ENCODE measurements around the gene GDF9. TPM values are rescaled to one million over a fixed set of nuclear protein-coding genes. Genes with fewer than 3 reads are reported as not detected.

The GDF9 gene
- total RNA-seq, 1 experiment from 2014 or later: 1.3 TPM

DNA sequence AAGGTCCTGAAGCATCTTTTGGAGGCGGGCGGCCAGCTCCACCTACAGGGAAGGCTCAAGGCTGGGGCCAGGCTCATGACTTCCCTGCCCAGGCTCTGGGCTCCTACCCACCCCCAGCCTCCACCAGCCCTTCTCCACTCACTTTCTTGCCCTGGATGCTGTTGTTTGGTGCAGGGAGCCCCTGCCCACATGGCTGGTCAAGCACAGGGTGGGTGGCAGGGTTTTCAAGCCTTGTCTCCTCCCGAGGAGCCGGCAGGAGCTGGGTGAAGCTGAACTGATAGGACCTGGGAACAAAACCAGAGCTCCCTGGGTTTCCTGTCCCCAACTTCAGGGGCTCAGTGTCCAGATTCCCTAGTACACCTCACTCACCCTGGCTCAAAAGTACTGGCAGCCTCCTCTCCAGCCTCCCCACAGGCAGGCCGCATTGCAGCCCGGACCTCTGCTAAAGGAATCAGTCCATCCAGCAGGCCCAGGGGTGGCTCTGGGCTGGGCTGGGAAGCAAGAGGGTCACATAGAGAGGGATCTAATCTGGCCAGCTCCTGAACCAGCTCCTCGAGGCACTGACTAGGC is 42.7 kb downstream of the GDF9 start:
- DNase-seq (ENCODE audit: low spot score): peak; percentile 71
- in situ Hi-C loops (cut with HindIII; ENCODE audit: low sequenced_read_pairs): no loop called here

- in situ Hi-C loops (cut with HindIII; ENCODE audit: low sequenced_read_pairs): no loop called here
- DNase-seq (ENCODE audit: low spot score): peak; percentile 71
Observed at GRCh38 chr5:132822650-132823480, 43.4 kb downstream of the GDF9 start.

- peak; percentile 63 for DNase-seq (ENCODE audit: low spot score)
- in situ Hi-C loops (cut with HindIII; ENCODE audit: low sequenced_read_pairs): no loop called here
Observed at GRCh38 chr5:132821791-132822190, 44.5 kb downstream of the GDF9 start.

- in situ Hi-C loops (cut with HindIII; ENCODE audit: low sequenced_read_pairs): no loop called here
- DNase-seq (ENCODE audit: low spot score): no peak
Observed at GRCh38 chr5:132821350-132821749, 44.9 kb downstream of the GDF9 start.

DNA sequence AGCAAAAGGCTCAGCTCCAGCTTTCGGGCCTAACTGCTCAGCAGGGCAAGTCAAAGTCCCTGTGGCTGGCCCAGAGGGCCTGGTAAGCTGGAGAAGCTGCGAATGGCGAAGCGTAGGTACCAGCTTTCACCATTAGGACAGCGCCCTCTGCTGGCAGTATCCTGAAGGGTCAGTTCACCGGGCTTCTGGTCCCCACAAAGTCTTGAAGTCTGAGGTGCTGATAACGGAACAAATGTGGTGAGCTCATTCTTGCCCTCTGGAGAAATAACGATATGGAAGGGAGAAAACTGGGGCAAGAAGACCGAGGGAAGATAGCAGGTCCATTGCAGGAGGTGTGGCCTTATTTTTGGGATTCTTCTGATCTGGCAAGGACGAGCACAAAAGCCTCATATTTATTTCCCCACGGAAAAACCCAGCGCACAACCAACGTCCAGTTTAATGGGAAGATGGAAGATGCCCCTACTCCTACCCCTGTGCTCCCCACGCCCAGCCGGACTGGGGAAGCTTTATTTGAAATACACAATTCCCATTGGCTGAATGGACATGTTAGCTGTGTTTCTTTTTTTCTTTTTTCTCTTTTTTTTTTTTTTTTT is 46.0 kb downstream of the GDF9 start:
- in situ Hi-C loops (cut with HindIII; ENCODE audit: low sequenced_read_pairs): no loop called here
- DNase-seq (ENCODE audit: low spot score): peak; percentile 96

DNA sequence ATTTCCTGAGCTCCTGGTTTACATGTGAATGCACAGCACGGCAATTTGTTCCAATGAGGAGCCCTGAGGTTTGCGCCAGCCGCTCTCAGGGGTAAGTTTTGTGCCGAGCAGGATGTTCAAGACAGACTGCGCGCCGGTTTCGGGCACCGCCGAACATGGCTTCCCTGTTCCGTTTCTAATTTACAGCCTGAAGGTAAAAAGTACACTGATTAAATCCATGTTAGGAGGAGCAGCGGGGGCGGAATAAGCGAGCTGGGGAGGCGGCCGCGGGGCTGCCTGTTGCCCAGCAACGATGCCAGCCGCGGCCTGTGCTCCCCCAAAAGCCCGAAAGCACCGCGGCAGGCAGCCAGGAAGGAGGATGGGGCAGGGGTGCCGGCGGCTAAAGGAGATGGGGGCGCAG is 46.8 kb downstream of the GDF9 start:
- DNase-seq (ENCODE audit: low spot score): peak; percentile 53
- in situ Hi-C loops (cut with HindIII; ENCODE audit: low sequenced_read_pairs): no loop called here

DNA sequence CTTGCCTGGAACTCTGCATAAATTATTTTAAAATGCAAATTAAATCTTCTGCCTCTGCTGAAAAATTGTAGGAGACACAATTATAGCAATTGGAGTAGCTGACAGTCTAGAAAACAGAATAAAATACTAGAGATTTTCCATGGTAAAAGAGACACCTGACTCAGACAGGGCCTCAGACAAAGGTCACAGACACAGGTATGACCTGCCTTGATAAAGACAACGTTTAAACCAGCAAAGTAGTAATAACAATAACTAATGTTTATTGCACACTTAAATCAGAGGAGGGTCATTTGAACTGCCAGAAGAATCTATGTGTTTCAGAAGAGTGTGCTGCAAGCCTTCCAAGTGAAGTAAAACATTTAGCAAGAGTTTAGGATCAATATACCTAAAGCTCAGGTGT is 49.3 kb downstream of the GDF9 start:
- DNase-seq (ENCODE audit: low spot score): no peak
- in situ Hi-C loops (cut with HindIII; ENCODE audit: low sequenced_read_pairs): no loop called here

DNA sequence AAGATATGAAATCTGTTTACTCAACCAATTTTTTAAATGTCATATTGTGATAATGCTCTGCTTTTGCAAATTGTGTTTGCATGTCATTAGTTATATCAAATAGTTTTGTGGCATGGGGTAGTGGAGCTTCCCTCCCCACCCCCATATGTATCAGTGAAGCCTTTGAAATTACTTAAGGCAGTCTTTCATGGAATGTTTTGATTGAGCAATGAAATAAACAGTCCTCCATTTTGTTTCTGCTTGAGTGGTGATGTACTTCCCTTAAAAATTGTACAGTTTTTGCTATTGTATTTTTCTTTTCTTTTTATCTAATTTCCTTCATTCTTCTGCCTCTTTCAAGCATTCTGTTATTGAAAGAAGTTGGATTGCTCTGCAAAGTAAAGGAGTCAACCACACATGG is 49.7 kb downstream of the GDF9 start:
- DNase-seq (ENCODE audit: low spot score): no peak
- in situ Hi-C loops (cut with HindIII; ENCODE audit: low sequenced_read_pairs): no loop called here

- in situ Hi-C loops (cut with HindIII; ENCODE audit: low sequenced_read_pairs): no loop called here
- no peak for DNase-seq (ENCODE audit: low spot score)
Observed at GRCh38 chr5:132816083-132816482, 50.2 kb downstream of the GDF9 start.

DNA sequence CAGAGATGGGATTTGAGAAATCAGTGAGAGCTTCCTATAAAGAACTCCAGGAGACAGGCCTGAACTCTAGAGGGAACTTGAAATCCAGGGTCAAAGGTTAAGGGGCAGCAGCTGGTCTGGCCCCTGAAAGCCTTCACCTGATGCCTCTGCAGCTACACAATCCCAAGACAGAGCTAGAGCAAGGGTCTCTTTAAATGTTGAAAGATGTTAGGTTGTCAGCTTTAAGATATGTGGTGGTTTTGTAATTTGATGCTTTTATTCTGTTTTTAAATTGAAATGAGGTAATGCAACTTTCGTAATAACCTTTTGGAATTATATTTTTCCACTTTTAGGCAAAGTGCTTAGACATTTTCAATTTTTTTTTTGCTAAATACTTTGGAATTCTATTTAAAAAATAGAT is 50.8 kb downstream of the GDF9 start:
- in situ Hi-C loops (cut with HindIII; ENCODE audit: low sequenced_read_pairs): no loop called here
- no peak for DNase-seq (ENCODE audit: low spot score)

GRCh38 chr5:132814503-132815294 is 51.6 kb downstream of the GDF9 start:
- in situ Hi-C loops (cut with HindIII; ENCODE audit: low sequenced_read_pairs): no loop called here
- no peak for DNase-seq (ENCODE audit: low spot score)

- peak; percentile 45 for DNase-seq (ENCODE audit: low spot score)
- in situ Hi-C loops (cut with HindIII; ENCODE audit: low sequenced_read_pairs): no loop called here
Observed at GRCh38 chr5:132813599-132814502, 52.4 kb downstream of the GDF9 start.

- peak; percentile 84 for DNase-seq (ENCODE audit: low spot score)
- in situ Hi-C loops (cut with HindIII; ENCODE audit: low sequenced_read_pairs): no loop called here
Observed at GRCh38 chr5:132812781-132813598, 53.3 kb downstream of the GDF9 start, which contains the start of gene SOWAHA. Gene SOWAHA (plus strand): TSS chr5:132813302. CDS start chr5:132813622, 320 bp downstream.

GRCh38 chr5:132812123-132812765 is 54.0 kb downstream of the GDF9 start:
- peak; percentile 72 for DNase-seq (ENCODE audit: low spot score)
- in situ Hi-C loops (cut with HindIII; ENCODE audit: low sequenced_read_pairs): no loop called here
